Measurements from ENCODE around the gene TEX14. TPM values are rescaled to one million over a fixed set of nuclear protein-coding genes. Genes with fewer than 3 reads are reported as not detected.

TEX14 gene
- total RNA-seq, 1 experiment from 2014 or later: 0.31 TPM

GRCh38 chr17:58703137-58703915 lies 11.5 kb upstream of the TEX14 start:
- H2BK20ac ChIP-seq (ENCODE audit: low read depth, low read length, poor library complexity, severe bottlenecking): no peak overlapping the region
- H2AK5ac ChIP-seq (ENCODE audit: insufficient read length, low read length): no peak overlapping the region
- H2BK120ac ChIP-seq (ENCODE audit: low read depth, low read length, poor library complexity, severe bottlenecking): no peak overlapping the region
- DNase-seq: no peak
- no peak overlapping the region for H3K14ac ChIP-seq (ENCODE audit: insufficient read depth, low read length)
- peaks cover 7 to 12% (median 9%) of the 10 kb centered on the region in 3 experiments; a peak in 6 of 7 replicates for H3K36me3 Mint-ChIP-seq (ENCODE audit: insufficient read depth in 1 of 3, low read depth in 3 of 3)
- H2BK15ac ChIP-seq (ENCODE audit: low read depth, low read length): no peak overlapping the region
- no peak overlapping the region for H3K4me2 ChIP-seq (ENCODE audit: insufficient read depth, insufficient read length, low read length)
- no peak overlapping the region for H3K27ac ChIP-seq (ENCODE audit: insufficient read length, low read depth, low read length)
- H3K23me2 ChIP-seq (ENCODE audit: insufficient read length, low read depth, low read length, poor library complexity, severe bottlenecking): no peaks in the 10 kb centered on the region
- H3K4ac ChIP-seq (ENCODE audit: low read depth, low read length): no peak overlapping the region
- H3K79me1 ChIP-seq (ENCODE audit: insufficient read depth, low read depth, low read length, poor library complexity, severe bottlenecking): no peaks in the 10 kb centered on the region
- no peak overlapping the region for H3K18ac ChIP-seq (ENCODE audit: insufficient read length, low read depth, low read length)
- no peak overlapping the region for H4K5ac ChIP-seq (ENCODE audit: insufficient read length, low read depth, low read length)
- no peak overlapping the region for H2AFZ ChIP-seq (ENCODE audit: low read length)
- no peak overlapping the region for H3K9ac ChIP-seq (ENCODE audit: extremely low read depth, insufficient read length, low read length)
- no peak overlapping the region for H4K8ac ChIP-seq (replicated peaks; ENCODE audit: insufficient read length, low read depth, low read length)
- H3T11ph ChIP-seq (ENCODE audit: low read length): no peak overlapping the region
- H3K23ac ChIP-seq (ENCODE audit: insufficient read length, low read depth, low read length): no peak overlapping the region
- H3K27me3 Mint-ChIP-seq (ENCODE audit: low read depth): no peaks in the 10 kb centered on the region
- no peaks in the 10 kb centered on the region for H3K4me1 ChIP-seq (ENCODE audit: insufficient read depth, low read length)
- no CpG with 5 or more reads among the region's 4 CpGs for WGBS (ENCODE audit: extremely low coverage, insufficient read length, low lambda C conversion rate)
- no peaks in the 10 kb centered on the region for H3K27me3 ChIP-seq (ENCODE audit: insufficient read depth, low read length)
- no peak overlapping the region for H3K56ac ChIP-seq (ENCODE audit: insufficient read length, low read depth, low read length)
- no peaks in the 10 kb centered on the region for H3K4me1 Mint-ChIP-seq
- H3K4me3 Mint-ChIP-seq: no peak overlapping the region
- H2BK12ac ChIP-seq (ENCODE audit: insufficient read length, low read depth, low read length): no peak overlapping the region
- H4K91ac ChIP-seq (ENCODE audit: insufficient read length, low read depth, low read length): no peak overlapping the region
- H2BK5ac ChIP-seq (ENCODE audit: insufficient read length, low read length): no peak overlapping the region
- TF ChIP-seq CTCF (conservative IDR thresholded peaks at IDR 0.05): no peak
- H3K79me2 ChIP-seq (ENCODE audit: insufficient read depth, low read length): no peaks in the 10 kb centered on the region
- no peak overlapping the region for H3K27ac Mint-ChIP-seq
- no peaks in the 10 kb centered on the region for H4K20me1 ChIP-seq (ENCODE audit: control insufficient read depth, insufficient read depth, insufficient read length)
- H3K9me3 Mint-ChIP-seq: peaks cover 0 to 3% of the 10 kb centered on the region in 2 experiments; a peak in 2 of 5 replicates
- no peaks in the 10 kb centered on the region for H3K9me3 ChIP-seq (ENCODE audit: control insufficient read depth, low read depth, low read length)
